ENCODE measurements around the gene CEP350.

Gene CEP350

GRCh38 chr1:180062452-180062971 lies 107.9 kb downstream of the CEP350 start:
- no peak for DNase-seq (ENCODE audit: low read depth, low spot score)

GRCh38 chr1:180065408-180065807 lies 110.8 kb downstream of the CEP350 start:
- no peak for DNase-seq (ENCODE audit: low read depth, low spot score)

DNA sequence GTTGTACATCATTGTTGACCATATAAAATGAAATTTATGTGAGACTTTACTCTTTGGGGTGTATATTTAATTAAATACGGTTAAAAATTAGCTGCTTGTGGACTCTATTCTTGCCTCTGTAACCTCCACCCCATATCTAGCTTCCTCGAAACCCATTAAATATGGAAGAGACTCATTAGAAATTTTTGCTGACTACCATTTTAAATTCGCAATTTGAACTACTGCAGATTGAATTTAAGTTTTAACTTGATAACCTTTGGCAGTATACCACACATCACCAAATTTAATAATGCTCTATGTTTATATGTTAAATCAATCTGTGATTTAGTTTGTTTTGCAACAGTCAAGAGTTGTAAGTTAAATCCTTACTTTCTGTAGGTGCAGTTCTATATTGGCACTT lies 111.5 kb downstream of the CEP350 start:
- no peak for DNase-seq (ENCODE audit: low read depth, low spot score)

GRCh38 chr1:180070286-180070685 lies 115.7 kb downstream of the CEP350 start:
- DNase-seq (ENCODE audit: low read depth, low spot score): no peak

DNA sequence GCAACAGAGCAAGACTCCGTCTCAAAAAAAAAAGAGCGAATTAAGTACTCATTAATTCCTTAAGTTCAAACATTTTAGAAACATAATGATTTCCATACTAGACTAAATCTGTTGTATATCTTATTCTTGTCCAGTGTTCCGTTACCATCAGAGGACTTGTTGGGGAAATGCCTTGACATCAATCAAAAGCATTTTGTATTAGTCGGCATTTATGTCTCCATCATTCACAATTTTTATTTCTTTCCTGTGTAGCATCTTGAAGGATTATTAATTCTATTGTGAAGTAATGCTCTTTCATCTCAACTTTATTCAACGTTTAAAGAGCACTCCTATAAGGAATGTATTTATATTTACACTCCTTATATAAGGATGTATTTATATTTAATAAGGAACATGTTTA lies 117.1 kb downstream of the CEP350 start:
- no peak for DNase-seq (ENCODE audit: low read depth, low spot score)

DNA sequence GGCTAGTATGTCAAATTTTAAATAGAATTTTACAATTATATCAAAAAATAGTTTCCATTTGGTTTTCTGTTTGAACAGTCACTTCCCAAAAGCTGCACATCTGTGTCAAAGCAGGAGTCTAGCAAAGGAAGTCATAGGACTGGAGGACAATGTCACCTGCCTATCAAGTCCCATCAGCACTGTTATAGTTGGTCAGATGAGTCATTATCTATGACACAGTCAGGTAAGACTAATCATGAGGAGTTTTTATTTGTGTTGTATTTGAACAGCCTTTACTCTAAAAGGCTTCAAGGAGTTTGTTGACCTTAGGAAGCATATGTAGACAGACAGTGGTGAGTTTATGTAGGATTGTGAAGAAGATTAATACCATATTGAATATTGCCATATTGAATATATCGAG lies 125.8 kb downstream of the CEP350 start:
- DNase-seq (ENCODE audit: low read depth, low spot score): no peak

GRCh38 chr1:180081474-180081873 lies 126.9 kb downstream of the CEP350 start:
- DNase-seq (ENCODE audit: low read depth, low spot score): no peak

GRCh38 chr1:180083164-180083563 lies 128.6 kb downstream of the CEP350 start:
- no peak for DNase-seq (ENCODE audit: low read depth, low spot score)

DNA sequence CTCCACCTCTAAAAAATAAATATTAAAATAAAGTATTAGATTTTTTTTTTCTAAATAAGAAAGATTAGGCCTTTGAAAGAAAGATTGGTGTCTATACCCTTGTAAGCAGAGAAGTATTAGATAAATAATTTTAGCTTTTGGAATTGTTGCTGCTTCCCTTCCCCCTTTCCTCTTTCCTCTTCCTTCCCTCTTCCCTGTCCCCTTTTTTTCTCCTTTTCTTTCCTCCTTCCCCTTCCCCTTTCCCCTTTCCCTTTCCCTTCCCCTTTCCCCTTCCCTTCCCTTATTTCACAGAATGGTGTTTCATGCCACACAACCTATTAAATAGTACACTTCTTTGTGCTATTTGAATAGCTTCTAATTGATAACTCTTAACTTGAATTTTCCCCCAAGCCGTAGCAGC lies 130.3 kb downstream of the CEP350 start:
- DNase-seq (ENCODE audit: low read depth, low spot score): no peak

DNA sequence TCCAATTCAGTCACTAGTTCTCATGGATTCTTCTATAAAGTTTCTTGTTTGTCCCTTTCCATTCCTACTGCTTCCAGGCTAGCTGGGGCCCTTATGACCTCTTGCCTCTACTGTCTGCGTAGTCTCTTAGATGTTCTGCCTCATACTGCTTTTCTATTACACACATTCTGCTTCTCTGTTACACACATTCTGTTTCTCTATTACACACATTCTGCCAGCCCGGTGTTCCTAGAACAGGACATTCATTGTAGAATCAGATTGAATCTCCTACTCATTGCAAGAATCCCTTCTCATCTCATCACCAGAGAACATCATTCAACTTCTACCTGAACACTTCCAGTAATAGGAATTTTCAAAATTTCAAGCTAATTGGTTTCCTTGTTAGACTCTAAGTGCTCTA lies 130.7 kb downstream of the CEP350 start:
- no peak for DNase-seq (ENCODE audit: low read depth, low spot score)

DNA sequence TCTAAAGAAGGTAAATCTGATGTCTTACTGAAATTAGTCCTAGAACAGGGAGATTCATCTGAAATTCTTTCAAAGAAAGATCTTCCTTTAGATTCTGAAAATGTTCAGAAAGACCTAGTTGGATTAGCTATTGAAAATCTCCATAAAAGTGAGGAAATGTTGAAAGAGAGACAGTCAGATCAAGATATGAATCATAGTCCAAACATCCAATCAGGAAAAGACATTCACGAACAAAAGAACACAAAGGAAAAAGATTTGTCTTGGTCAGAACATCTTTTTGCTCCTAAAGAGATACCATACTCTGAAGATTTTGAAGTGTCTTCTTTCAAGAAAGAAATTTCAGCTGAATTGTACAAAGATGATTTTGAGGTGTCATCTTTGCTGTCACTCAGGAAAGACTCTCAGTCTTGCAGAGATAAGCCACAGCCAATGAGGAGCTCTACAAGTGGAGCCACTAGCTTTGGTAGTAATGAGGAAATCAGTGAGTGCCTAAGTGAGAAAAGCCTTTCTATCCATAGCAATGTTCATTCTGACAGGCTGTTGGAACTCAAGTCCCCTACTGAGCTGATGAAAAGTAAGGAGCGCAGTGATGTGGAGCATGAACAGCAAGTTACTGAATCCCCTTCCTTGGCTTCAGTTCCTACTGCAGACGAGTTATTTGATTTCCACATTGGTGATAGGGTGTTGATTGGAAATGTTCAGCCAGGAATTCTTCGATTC lies 138.5 kb downstream of the CEP350 start:
- DNase-seq (ENCODE audit: low read depth, low spot score): no peak

DNA sequence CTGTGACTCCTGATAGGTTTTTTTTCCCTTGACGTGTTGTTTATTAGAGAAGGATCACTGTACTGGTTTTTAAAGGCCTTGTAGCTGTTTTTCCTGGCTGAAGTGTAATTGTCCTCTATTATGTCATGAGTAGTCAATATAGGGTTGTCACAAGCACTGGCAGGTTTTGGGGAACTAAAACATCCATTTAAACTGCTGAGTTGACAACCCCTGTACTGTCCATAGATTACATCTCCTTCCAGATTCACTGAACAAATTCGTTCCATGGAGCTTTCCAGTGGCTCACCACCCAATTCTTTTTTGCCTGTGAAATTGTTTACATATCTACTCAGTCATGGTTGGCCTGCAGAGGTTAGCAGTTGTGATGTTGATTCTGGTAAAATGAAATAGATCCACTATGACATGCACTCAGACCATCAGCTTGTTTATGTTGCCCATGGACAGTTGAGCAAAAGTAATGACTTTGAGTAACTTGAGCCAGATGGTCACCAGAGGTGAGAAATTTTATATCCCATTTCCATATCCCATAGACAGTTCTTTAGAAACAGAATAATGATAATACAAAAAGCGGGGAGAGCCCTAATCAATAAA lies 140.2 kb downstream of the CEP350 start:
- DNase-seq (ENCODE audit: low read depth, low spot score): no peak

GRCh38 chr1:180096584-180097325 lies 142.1 kb downstream of the CEP350 start:
- DNase-seq (ENCODE audit: low read depth, low spot score): no peak

DNA sequence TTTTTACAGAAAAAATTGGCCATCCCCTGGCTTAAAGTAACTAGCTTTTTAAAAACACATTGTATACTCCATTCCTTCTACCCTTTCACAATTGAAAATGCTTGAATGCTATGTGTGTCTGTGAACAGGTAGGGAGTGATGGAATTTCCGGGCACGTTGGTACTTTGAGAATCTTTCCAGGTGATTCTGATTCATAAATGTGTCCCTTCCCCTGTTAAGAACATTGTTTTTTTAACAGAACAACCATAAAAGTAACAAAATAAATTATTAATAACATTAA lies 142.7 kb downstream of the CEP350 start:
- no peak for DNase-seq (ENCODE audit: low read depth, low spot score)

- no peak for DNase-seq (ENCODE audit: low read depth, low spot score)
Observed at GRCh38 chr1:180101411-180101810, 146.8 kb downstream of the CEP350 start.

DNA sequence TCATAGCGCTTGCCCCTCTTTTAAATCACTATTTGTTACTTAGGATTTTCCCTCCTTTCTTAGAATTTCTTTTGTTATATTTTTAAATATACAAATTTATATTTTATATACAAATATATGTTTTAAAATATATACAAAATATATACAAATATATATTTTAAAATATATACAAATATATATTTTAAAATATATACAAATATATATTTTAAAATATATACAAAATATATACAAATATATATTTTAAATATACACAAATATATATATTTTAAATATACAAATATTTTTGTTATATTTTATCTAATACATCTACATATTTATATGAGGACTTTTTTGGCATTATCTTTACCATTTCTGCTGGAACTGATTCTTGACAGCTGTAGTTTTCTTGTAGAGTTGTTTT lies 149.2 kb downstream of the CEP350 start:
- DNase-seq (ENCODE audit: low read depth, low spot score): no peak

DNA sequence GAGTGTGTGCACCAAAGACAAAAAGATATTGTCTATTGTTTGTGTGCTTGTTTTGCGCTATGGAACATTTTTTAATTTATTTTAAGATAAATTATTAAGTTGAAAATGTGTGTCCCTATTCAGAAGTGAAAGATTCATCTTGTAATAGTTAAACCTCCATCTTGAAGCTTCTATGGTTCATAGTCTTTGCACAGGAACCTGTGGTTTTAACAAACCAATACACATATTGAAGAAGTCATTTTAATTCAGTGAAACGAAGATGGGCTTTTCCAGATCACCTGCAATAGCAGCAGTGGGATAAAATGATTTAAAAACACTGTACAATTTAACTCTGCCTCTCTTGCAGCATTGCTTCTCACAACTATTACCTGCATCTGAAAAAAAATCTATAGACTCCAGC lies 157.5 kb downstream of the CEP350 start:
- no peak for DNase-seq (ENCODE audit: low read depth, low spot score)

- DNase-seq (ENCODE audit: low read depth, low spot score): no peak
Observed at GRCh38 chr1:180112984-180113647, 158.5 kb downstream of the CEP350 start.

DNA sequence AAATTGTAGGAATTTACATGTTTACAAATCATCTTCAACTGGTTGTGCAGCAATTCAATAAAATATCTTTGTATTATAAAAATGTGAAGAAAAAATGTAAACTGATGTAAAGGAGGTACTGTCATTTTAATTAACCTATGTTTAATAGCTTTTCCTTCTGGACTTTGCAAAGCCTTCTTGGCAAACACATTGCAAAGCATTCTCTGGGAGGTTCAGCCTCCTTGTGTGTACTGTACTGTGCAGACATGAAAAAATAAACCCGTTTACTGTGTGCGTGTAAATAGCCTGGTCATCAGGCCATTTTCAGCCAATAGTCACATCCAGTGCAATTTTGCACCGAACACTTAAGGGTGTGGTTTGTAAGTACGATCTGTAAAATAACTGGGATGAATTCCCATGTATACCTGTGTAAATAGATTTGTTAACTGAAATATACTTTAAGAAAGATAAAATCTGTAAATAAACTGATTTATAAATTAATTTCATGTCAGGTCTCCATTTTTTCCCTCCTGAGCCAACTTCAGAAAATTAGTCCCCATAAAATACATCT lies 159.9 kb downstream of the CEP350 start:
- no peak for DNase-seq (ENCODE audit: low read depth, low spot score)

GRCh38 chr1:180116964-180117763 lies 162.6 kb downstream of the CEP350 start:
- DNase-seq (ENCODE audit: low read depth, low spot score): no peak

GRCh38 chr1:180117764-180118116 lies 163.1 kb downstream of the CEP350 start:
- DNase-seq (ENCODE audit: low read depth, low spot score): no peak

Measured in activated naive CD8-positive, alpha-beta T cell treated with anti-CD3 and anti-CD28 coated beads, Interleukin-2, amount 50 U/mL, for 16 hours (primary cell).